Kidney glomerular epithelial cell (primary cell): ENCODE data around the gene OPA3.
A peak's percentile ranks its signal among the peaks of the same experiment; 100 is the strongest.
"Not testable (repeated sequence)": the region's sequence is repeated elsewhere in the genome, so short reads cannot be mapped to it uniquely, and the experiment has no call there.

Source experiments
- DNase-seq: peaks from one replicate; lab custom pipeline; 2025; lab: John Stamatoyannopoulos, UW

Gene OPA3

GRCh38 chr19:45522010-45522941 lies 62.3 kb downstream of the OPA3 start:
- DNase-seq, result no peak

- DNase-seq, result no peak
These were observed 66.2 kb downstream of the OPA3 start for GRCh38 chr19:45518469-45518826.

- DNase-seq, result no peak
These were observed 66.7 kb downstream of the OPA3 start for GRCh38 chr19:45517641-45518468.

- DNase-seq, result no peak
These were observed 67.4 kb downstream of the OPA3 start for GRCh38 chr19:45517238-45517637.

- no peak for DNase-seq
These were observed 68.7 kb downstream of the OPA3 start for GRCh38 chr19:45515807-45516401.

GRCh38 chr19:45515081-45515624 lies 69.4 kb downstream of the OPA3 start:
- no peak for DNase-seq

- DNase-seq, result no peak
These were observed 70.1 kb downstream of the OPA3 start for GRCh38 chr19:45514376-45515051.

- DNase-seq, result no peak
These were observed 71.6 kb downstream of the OPA3 start for GRCh38 chr19:45512881-45513483.

GRCh38 chr19:45511074-45511473 lies 73.5 kb downstream of the OPA3 start:
- DNase-seq, result no peak

GRCh38 chr19:45510352-45510751 lies 74.2 kb downstream of the OPA3 start:
- not testable (repeated sequence) for DNase-seq

- no peak for DNase-seq
These were observed 74.9 kb downstream of the OPA3 start for GRCh38 chr19:45509692-45510015.

GRCh38 chr19:45508861-45509691 lies 75.5 kb downstream of the OPA3 start:
- peak; percentile 31 for DNase-seq

- no peak for DNase-seq
These were observed 76.2 kb downstream of the OPA3 start for GRCh38 chr19:45508417-45508860.

- no peak for DNase-seq
These were observed 76.7 kb downstream of the OPA3 start for GRCh38 chr19:45507872-45508416.

- peak; percentile 52 for DNase-seq
These were observed 77.4 kb downstream of the OPA3 start, which contains the start of gene VASP for GRCh38 chr19:45506989-45507871. VASP (plus strand) TSS chr19:45507479; CDS start chr19:45507772, 293 bp downstream.

GRCh38 chr19:45506246-45506988 lies 78.2 kb downstream of the OPA3 start:
- DNase-seq, result peak; percentile 91

- no peak for DNase-seq
These were observed 78.7 kb downstream of the OPA3 start for GRCh38 chr19:45505996-45506245.

GRCh38 chr19:45505151-45505995 lies 79.2 kb downstream of the OPA3 start:
- no peak for DNase-seq
